ENCODE measurements around the gene ZKSCAN4. TPM values are rescaled to one million over a fixed set of nuclear protein-coding genes. Genes with fewer than 3 reads are reported as not detected.

The ZKSCAN4 gene
- polyA plus RNA-seq, 1 donor: 11.6 TPM

DNA sequence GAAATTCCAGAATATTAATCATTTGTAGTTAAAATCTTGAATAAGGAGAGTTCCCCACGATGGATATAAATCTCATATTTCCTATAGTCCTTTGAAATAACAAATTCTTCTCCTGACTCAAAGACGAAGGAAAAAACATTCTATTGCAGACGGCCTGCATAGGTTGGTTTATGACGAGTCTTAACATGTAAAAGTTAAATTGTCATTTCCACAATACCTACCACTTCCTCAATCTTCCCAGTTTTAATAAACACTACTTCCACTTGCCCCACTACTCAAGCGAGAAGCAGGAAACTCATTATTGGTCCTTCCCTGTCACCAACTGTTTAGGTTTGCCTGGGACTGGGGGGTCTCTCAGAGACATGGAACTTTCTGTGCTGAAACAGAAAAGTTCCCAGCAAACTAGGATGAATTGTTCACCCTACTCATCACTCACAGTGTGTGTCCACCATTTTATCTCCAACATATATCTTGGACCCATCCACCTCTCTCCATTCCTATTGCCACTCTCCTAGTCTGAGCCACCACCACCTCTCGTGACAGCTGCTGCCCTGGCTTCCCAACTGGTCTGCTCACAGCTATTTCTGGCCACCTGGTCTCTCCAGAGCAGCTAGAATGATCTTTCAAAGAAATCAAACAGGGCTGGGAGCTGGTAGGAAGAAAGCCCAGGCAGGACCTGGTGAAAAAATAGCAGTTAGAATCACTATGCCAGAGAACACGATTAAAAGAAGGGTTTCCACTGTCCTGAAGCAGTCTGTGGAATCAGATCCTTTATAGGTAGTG is 42.1 kb downstream of the ZKSCAN4 start:
- DNase-seq: no peak

DNA sequence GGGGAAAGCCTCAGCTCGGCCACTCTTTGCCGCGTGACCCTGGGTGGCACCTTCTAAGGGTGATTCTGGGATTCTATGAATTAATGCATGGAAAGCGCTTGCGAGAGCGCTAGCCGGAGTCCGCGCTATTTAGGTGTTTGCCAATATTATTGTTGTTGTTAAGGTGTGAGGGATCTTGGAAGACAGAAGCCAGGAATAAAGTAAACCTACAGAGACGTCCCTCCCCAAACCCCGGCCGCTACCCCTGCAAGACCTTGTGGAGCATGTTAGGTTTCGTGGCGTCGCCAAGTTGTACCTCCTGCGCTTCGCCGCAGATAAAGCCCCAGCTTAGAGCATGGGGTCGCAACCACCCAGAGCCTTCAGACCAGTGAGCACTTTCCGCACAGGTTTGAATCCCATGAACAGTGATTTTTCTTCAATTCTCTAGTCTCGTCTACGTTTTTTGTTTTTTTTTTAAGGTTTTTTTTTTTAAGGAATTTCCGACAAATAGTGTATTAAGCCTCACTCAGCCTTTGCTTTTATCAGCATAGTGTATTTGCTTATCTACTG is 43.9 kb downstream of the ZKSCAN4 start:
- DNase-seq: no peak

DNA sequence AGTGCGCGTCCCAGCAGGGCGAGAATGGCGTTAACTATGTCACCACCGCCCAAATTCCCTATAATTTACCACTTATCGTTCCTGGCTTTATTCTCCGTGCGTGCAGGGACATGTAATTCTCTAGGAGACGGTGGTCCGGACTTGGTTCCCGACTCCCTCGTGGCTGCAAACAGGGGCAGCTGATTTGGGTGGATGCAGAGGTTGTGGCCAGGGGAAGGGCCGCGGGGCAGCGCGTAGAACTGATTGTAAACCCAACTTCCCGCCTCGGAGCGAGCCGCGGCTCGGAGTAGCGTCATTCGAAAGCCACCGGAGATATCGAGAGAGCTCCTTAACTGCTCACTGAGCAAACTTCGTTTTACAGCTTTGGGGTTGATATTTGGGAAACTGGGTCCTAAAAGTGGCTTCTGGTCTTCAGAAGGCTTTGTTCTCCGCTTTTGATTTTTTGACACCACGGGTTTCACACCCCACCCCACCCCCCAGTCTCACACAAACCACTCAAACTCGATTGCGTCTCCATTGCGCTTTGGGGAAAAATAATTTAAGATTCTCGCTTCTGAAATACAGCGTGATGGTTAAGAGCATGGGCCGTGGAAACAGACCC is 44.5 kb downstream of the ZKSCAN4 start:
- no peak for DNase-seq

DNA sequence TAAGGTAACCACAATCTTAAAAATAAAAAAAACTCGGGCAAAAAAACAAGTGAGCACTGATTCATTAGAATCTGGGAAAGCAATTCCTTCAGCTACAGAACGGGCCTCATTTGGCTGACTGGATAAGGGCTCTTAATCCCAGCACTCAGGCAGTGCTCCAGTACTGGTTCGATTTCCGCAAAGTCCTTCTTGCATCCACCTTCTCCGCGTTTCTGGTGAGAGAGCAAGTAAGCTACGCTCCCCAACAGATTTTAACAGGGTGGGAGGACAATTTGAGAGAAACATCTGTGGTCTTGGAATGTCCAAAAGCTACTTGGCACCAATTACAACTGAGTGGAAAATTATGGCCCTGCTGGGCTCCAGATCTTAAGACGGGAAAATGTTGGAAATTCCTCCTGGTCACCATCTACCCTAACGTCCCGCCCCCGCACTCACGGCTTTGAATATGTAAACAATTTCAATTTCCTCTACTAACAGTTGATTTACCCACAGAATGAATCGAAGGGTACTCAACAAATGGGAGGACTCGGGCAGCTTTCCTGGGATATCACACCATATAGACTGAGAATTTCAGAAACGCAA is 45.0 kb downstream of the ZKSCAN4 start:
- no peak for DNase-seq

DNA sequence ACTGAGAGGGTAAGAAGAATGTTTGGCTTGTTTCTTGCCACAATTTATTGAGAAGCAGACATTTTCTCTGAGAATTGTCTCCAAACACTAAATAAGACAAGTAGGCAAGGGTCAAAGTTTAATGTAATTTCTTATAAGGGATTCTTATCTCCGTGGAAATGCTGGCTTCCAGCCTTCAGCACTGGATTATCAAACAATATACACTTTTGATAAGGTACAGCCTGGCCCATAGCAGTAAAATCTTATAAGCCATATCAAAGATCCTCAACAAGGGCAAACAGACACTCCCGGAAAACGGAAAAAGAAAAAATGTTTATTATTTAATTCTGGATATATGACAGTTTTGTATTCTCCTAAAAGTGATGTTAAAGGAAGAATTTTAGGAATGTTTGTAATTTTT is 45.5 kb downstream of the ZKSCAN4 start:
- no peak for DNase-seq

DNA sequence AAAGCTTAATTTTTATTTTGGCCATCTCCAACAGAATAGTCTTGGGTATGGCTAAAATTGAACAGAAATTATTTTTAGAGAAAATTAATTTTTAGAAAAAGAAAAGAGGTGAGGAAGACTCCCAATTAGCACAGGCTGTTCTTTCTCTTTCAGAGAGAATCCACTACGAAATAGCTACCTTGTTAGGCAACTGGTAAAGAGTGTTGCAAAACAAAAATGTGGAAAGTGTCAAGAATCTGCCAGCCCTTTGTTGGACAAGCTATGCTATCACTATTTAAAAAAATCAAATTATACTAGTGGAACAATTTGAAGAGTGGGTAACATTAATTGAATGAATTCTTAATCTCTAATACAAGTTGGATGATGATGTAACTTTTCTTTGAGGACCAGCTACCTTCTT is 46.2 kb downstream of the ZKSCAN4 start:
- DNase-seq: no peak

DNA sequence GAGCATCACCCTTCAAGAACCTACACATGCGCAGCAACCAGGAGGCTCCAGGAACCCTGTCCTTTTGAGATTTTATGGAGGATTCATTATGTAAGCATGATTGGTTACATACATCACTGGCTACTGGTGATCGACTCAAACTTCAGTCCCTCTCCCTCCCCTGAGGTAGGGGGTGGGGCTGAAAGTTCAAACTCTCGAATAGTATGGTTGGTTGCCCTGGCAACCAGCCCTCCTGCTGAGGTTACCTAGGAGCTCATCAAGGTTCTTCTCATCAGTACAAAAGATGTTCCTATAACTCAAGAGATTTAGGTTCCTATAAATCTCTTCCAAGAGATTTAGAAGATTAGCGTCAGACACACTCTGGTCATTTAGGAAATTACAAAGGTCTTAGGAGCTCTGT is 48.9 kb downstream of the ZKSCAN4 start:
- DNase-seq: no peak

DNA sequence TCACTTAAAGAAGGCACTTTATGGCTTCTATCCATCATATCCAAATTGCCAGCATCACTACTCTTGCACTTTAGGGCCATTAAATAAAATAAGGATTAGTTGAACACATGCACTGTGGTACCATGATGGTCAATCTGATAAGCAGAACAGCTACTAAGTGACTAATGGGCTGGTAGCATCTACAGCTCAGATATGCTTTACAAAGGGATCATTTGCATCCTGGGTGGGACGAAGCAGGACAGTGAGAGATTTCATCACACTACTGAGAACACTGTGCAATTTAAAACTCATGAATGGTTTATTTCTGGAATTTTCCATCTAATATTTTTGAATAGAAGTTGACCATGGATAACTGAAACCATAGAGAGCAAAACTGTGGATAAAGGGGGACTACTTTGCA is 52.0 kb downstream of the ZKSCAN4 start:
- DNase-seq: no peak

Other genes starting within 250 kb of the ZKSCAN4 start
- 4.9 TPM for gene ZNF165, start 171.7 kb downstream of the ZKSCAN4 start, polyA plus RNA-seq (ENCODE audit: insufficient read length)
- 13.1 TPM for gene ZSCAN16, start 127.7 kb downstream of the ZKSCAN4 start, polyA plus RNA-seq (ENCODE audit: insufficient read length)
- 53.5 TPM for gene ZKSCAN8, start 110.4 kb downstream of the ZKSCAN4 start, polyA plus RNA-seq (ENCODE audit: insufficient read length)
- 42.1 TPM for gene ZSCAN9, start 27.0 kb downstream of the ZKSCAN4 start, polyA plus RNA-seq (ENCODE audit: insufficient read length)
- 2.9 TPM for gene NKAPL, start 7.0 kb upstream of the ZKSCAN4 start, polyA plus RNA-seq (ENCODE audit: insufficient read length)
- gene ZSCAN26, start 14.9 kb upstream of the ZKSCAN4 start, polyA plus RNA-seq (ENCODE audit: insufficient read length): 47.8 TPM
- gene PGBD1, start 29.3 kb upstream of the ZKSCAN4 start, polyA plus RNA-seq (ENCODE audit: insufficient read length): 13.4 TPM
- 12.0 TPM for gene ZSCAN31, start 83.9 kb upstream of the ZKSCAN4 start, polyA plus RNA-seq (ENCODE audit: insufficient read length)
- gene ZKSCAN3, start 97.7 kb upstream of the ZKSCAN4 start, polyA plus RNA-seq (ENCODE audit: insufficient read length): 13.1 TPM
- 17.0 TPM for gene ZSCAN12, start 147.5 kb upstream of the ZKSCAN4 start, polyA plus RNA-seq (ENCODE audit: insufficient read length)
- 16.5 TPM for gene ZSCAN23, start 191.2 kb upstream of the ZKSCAN4 start, polyA plus RNA-seq (ENCODE audit: insufficient read length)

Measured in left kidney (tissue), 2 donors.